SIG-M5 (cell line): Measurements from ENCODE around the gene HLA-DOB.
"Not testable (repeated sequence)": the region's sequence is repeated elsewhere in the genome, so short reads cannot be mapped to it uniquely, and the experiment has no call there.

ENCODE experiments used
- DNase-seq: peaks from one replicate; lab custom pipeline; 2025; lab: John Stamatoyannopoulos, UW

HLA-DOB gene

GRCh38 chr6:32807020-32807580 lies 9.7 kb downstream of the HLA-DOB start:
- no peak for DNase-seq

DNA sequence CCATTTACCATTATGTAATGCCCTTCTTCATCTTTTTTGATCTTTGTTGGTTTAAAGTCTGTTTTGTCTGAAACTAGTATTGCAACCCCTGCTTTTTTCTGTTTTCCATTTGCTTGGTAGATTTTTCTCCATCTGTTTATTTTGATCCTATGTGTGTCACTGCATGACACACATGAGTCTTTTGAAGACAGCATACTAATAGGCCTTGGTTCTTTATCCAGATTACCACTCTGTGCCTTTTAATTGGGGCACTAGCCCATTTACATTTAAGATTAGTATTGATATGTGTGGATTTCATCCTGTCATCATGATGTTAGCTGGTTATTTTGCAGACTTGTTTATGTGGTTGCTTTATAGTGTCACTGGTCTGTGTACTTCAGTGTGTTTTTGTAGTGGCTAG lies 11.4 kb downstream of the HLA-DOB start:
- DNase-seq, result not testable (repeated sequence)

DNA sequence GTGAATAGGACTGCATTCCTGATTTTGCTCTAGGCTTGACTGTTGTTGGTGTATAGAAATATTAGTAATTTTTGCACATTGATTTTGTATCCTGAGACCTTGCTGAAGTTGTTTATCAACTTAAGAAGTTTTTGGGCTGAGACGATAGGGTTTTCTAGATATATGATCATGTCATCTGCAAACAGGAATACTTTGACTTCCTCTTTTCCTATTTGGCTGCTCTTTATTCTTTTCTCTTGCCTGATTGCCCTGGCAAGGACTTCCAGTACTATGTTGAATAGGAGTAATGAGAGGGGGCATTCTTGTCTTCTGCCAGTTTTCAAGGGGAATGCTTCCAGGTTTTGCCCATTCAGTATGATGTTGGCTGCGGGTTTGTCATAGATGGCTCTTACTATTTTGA lies 13.4 kb downstream of the HLA-DOB start:
- no peak for DNase-seq

DNA sequence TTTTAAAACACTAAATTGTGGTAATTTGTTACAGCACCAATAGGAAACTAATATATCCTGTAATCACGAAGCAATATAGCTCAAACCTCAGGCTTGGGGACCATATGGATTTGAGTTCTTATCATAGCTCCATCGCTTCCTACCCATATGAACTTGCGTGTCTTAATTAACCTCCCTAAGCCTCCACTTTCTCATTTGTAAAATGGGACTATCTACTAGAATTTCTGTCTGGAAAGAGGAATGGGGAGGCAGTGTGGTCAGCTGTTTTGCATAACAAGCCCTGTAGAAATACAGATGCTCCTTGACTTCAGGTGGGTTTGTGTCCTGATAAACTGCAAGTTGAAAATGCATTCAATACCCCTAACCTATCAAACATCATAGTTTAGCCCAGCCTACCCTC lies 17.1 kb downstream of the HLA-DOB start:
- no peak for DNase-seq

DNA sequence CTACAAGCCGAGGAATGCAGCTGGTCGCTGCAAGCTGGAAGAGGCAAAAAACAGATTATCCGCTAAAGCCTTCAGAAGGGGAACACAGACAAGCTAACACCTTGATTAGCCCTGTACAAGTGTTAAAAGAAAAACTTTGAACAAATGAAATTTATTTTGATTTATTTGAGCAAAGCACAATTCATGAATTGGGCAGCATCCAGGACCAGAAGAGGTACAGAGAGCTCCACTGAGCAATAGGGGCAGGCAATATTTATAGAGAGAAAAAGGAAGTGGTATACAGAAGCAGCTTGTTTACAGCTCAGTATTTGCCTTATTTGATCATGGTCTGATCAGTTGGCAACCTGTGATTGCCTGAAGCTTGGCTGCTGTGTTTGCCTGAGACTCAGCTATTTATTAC lies 17.6 kb downstream of the HLA-DOB start:
- no peak for DNase-seq

DNA sequence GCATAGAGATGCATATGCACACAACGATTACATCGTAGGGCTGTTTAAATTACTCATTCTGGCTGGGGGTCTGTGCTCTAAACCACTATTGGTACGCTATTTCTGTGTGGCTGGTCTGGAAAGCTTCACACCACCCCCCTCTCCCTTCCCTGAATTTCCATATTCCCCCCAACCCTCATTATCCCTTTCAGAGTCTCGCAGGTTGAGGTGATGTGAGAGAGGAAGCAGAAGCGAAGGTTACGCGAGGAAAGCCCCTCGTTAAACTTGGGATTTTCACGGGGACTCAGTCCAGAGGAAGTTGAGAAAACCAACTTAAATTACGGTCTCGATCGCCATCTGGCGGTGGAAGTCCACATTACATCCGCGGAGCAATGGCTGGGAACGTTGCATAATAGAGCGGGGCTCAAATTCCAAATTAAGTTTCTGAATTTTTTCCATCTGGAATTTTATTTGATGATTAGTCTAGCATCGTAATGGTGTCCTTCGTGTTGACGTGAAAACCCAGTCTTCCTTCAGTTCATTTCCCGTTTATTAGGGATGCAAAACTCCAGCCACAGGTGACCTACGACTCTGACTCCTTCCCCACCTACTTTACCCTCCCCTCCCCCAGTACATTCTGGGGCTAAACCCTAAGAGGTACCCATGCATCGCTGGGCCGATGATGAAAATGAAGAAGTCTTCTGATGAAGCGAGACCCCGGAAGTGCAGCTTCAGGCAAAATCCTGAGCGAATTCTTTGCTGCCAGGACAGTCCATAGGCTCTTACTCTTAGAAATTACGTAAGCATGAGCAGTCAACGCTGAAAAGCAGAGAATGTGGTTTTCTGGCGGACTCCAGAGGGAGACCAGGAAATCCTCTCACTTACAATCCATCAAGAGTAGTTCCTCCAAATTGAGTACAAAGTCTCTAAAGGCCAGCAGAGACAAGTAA lies 19.7 kb downstream of the HLA-DOB start:
- no peak for DNase-seq

- peak; percentile 48 for DNase-seq
Measured at GRCh38 chr6:32794510-32794909, 22.3 kb downstream of the HLA-DOB start.

DNA sequence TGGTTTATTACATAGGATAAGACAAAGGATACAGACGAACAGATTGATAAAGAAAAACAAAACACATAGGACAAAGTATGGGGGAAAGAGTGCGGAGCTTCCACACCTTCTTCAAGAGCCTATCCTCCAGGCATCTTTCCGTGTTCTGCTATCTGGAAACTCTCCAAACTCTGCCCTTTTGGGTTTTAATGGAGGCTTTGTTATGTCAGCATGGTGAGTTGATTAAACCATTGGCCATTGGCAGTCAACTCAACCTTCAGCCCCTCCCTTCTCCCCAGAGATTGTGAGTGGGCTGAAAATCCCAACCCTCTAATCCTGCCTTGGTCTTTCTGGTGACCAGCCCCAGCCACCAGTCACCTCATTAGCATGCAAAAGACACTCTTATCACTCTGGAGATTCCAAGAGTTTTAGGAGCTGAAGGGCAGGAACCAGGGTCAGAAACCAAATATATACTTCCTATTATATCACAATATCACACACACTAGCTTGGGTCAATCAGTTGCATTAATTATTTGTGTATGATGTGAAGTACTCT lies 23.8 kb downstream of the HLA-DOB start:
- no peak for DNase-seq

DNA sequence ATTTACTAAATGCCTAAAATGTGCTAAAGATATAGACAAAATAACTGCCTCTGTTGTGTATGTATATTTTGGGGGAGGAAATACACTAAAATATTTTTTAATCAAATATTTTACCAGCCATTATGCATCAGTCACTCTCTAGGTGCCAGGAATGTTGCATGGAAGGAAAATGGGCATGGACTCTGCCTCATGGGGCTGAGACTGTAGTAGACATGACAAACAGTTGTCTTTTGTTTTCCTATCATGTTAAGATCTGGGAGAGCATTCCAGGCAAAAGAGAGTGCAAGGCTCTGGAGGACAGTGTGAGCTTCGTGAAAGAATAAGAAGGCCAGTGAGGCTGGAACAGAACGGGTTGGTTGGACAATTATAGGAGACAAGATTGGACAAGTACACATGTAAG lies 26.5 kb downstream of the HLA-DOB start:
- no peak for DNase-seq

GRCh38 chr6:32785781-32786533 lies 30.8 kb downstream of the HLA-DOB start:
- DNase-seq, result no peak

DNA sequence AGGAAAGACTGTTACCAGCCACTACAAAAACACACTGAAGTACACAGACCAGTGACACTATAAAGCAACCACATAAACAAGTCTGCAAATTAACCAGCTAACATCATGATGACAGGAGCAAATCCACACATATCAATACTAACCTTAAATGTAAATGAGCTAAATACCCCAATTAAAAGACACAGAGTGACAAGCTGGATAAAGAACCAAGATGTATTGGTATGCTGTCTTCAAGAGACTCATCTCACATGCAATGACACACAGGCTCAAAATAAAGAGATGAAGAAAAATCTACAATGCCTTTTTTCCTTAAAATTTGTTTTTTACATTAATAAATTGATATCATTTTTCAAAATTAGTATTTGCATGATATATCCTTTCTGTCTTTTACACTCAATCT lies 33.9 kb downstream of the HLA-DOB start:
- not testable (repeated sequence) for DNase-seq

- no peak for DNase-seq
Measured at GRCh38 chr6:32779036-32779435, 37.8 kb downstream of the HLA-DOB start.

- no peak for DNase-seq
Measured at GRCh38 chr6:32775071-32775470, 41.7 kb downstream of the HLA-DOB start.

DNA sequence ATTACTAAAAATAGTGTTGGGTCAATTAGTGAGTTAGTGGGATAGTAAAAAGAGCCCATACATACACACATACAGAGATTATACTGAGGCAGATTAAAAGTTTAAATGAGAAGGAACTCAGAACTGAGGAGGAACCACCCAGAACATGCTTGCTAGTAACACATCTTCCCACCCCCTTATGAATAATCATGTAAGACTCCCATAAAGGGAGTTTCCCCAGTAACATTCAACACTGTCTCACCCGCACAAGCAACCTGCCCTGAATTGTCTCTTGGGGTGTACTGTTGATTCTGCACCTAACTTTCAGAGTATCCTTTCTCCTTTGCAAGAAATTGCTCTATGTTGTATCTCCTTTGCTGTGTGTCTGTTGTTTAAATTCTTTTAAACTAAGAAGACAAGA lies 42.4 kb downstream of the HLA-DOB start:
- DNase-seq, result no peak

- no peak for DNase-seq
Measured at GRCh38 chr6:32772656-32773055, 44.1 kb downstream of the HLA-DOB start.

DNA sequence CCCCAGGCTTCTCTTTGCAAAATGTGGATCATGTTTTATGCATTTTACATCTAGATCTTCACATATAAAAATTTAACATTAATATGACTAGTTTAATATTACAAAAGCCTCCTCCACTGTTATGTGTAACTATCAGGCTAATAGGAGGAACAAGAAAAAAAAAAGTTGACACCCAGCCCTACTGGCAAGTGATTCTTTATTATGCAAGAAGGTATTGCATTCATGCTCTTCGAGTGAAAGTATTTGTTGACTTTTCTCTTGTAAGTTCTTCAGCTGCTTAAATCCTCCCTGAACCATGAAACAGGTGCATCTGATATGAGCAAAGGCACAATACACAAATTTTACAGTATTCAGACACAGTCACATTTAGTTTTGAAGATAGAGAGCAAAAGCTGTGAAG lies 52.8 kb downstream of the HLA-DOB start:
- DNase-seq, result no peak

DNA sequence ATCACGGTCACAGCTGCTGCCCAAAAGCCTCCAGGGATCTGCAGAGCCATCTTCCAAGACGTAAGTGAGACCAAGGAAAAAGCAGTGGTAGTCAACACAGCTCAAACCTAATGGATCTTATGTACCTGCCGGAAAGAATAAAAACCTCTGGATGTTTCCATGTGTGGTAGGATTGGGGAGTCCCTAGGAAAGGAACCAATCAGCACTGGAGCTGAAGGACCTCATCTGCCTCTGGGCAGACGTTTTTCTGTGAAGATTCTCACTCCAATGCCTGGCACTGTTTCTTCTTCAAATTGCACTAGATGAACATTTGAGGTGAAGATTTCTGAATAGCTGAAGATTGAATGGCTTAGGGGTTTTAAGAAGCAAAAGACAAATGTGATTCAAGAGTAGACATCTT lies 53.4 kb downstream of the HLA-DOB start, which contains the start of gene HLA-DQB2:
HLA-DQB2 (minus strand) TSS at position 112 of the 400 bp plus-strand sequence; CDS start at position 50, 62 bp downstream.
- DNase-seq, result no peak
